HG03045 (cell line): ENCODE results near the gene GPAT3.
"Not testable (repeated sequence)": the region's sequence is repeated elsewhere in the genome, so short reads cannot be mapped to it uniquely, and the experiment has no call there.

Experiments used
- ATAC-seq: cut with Tn5 transposase; IDR thresholded peaks from one replicate; pipeline ENCODE4 v1.9.1; 2021; ENCODE audit warnings: mild to moderate bottlenecking, moderate library complexity; ENCODE audit not compliant: unreplicated experiment

Gene GPAT3

GRCh38 chr4:83591730-83592129 is 55.8 kb downstream of the GPAT3 start:
- no peak for ATAC-seq

DNA sequence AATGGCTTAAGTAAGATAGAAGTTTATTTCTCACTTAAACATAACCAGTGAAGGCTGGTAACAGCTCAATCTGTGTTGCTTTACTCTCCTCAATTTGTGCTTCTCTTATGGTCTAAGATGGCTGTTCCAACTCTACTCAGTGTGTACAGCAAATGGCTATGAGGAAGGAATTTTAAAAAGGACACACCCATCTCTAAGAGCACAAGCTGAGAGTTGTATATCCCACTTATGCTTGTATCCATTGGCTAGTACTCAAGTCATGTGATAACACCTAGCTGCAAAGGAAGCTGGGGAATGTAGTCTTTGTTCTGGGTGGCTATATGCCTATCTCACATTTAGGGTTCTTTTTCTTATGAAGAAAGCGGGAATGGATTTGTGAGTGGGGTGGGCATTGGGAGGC is 63.3 kb downstream of the GPAT3 start:
- ATAC-seq = no peak

- ATAC-seq = no peak
Observed at GRCh38 chr4:83603129-83603528, 67.2 kb downstream of the GPAT3 start.

DNA sequence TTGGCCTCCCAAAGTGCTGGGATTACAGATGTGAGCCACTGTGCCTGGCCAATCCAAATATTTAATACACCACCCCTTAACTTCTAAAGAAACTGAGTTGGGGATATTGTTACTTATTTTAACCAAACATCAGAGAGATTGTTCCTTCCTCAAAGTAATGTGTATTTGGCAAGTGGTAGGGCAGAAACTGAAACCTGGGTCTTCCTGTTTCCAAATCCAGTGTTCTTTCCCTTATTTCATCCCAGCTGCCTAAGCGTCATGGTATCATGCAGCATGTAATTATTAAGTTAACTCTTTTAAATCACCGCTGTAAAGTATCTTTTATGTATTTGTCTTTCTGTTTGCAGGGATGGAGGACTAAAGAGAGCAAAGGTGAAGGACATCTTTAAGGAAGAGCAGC is 68.4 kb downstream of the GPAT3 start:
- ATAC-seq = no peak

GRCh38 chr4:83605210-83605609 is 69.3 kb downstream of the GPAT3 start:
- ATAC-seq = no peak

DNA sequence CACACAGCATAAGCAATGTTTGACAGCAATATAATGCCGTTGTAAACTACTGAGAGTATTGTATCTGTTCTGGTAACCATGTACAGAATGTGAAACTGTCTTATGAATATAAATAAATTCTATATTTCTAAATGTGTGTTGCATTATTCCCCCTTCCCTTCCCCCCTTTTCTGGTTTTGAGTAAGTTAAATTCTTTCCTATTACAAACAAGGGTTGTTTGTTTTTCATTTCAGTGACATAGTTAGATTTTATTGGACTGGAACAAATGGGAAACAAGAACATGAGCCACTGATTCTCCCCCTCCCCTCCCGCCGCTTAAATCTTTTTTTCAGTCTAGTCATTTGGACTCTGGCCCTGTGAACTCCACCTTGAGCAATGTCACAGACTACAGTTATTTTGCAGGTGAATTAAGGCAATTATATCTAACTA is 69.8 kb downstream of the GPAT3 start:
- no peak for ATAC-seq

DNA sequence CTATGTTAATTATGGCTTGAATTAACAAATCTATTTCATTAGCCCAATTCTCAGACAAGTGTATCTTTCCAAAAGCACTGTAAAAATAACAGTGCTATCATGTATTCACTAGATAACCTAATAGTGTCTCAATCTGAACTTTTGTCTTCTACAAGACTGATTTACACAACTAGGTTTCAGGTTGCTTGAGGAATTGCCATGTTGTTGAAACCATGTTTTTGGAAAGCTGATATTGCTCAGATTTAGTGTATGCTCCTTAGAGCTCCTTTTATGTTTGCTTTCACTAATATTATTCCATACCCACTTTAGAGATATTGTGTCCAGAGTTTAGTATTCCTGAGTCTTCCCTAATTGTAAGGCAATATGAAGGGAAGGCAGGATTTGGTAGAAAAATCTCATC is 70.6 kb downstream of the GPAT3 start:
- no peak for ATAC-seq

DNA sequence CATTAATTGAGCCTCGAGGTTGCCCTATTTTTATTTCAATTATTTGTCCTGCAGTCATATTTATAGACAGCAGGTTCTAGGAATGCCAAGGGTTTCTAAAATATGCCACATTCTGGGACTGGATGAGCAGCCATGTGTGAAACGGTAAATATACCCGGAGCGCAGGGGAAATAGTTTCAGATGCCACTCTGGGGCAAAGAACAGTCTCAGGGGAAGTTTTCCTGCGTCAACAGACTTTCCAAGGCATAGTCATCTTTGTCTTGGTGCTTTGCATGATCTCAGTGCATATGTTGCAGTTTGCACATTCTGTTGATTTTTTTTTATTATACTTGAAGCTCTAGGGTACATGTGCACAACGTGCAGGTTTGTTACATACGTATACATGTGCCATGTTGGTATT is 71.0 kb downstream of the GPAT3 start:
- no peak for ATAC-seq

- ATAC-seq = no peak
Observed at GRCh38 chr4:83609365-83609764, 73.5 kb downstream of the GPAT3 start.

DNA sequence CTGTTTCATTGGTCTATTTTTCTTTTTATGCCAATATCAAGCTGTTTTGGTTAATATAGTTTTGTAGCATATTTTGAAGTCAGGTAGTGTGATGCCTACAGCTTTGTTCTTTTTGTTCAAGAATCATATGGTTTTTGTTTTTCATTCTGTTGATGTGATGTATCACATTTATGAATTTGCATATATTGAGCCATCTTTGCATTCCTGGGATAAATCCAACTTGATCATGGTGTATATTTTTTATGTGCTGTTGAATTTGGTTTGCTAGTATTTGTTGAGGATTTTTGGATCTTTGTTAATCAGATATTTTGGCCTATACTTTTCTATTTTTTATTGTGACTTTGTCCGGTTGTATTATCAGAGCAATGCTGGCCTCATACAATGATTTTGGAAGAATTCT is 74.8 kb downstream of the GPAT3 start:
- ATAC-seq = no peak

DNA sequence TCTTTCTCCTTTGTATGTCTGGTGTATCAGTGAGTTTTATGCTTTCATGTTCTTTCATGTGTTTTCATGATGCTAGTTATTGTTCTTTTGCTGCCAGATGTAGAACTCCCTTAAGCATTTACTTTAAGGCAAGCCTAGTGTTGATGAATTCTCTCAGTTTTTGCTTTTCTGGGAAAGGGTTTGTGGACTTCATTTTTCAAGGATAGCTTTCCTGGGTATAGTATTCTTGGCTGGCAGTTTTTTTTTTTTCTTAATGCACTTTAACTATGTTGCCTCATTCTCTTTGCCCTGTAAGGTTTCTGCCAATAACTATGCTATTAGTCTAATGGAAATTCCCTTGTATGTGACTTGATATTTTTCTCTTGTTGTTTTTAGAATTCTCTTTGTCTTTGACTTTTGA is 77.1 kb downstream of the GPAT3 start:
- ATAC-seq = no peak

- no peak for ATAC-seq
Observed at GRCh38 chr4:83613994-83614393, 78.1 kb downstream of the GPAT3 start.

DNA sequence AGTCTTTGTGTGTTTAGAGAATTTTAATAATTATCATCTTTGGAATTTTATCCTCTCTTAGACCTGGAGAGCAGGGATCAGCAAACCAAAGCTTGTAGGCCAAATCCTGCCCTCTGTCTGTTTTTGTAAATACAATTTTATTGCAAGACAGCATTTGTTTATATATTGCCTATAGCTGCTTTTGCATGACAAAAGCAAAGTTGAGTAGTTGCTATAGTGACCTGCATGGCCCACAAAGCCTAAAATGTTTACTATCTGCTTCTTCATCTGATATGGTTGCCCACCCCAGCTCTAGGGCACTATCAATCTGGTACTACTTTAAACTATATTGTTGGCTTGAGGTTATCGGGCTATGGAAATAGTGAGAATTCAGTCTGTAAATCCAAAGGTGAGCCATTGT is 80.3 kb downstream of the GPAT3 start:
- no peak for ATAC-seq

DNA sequence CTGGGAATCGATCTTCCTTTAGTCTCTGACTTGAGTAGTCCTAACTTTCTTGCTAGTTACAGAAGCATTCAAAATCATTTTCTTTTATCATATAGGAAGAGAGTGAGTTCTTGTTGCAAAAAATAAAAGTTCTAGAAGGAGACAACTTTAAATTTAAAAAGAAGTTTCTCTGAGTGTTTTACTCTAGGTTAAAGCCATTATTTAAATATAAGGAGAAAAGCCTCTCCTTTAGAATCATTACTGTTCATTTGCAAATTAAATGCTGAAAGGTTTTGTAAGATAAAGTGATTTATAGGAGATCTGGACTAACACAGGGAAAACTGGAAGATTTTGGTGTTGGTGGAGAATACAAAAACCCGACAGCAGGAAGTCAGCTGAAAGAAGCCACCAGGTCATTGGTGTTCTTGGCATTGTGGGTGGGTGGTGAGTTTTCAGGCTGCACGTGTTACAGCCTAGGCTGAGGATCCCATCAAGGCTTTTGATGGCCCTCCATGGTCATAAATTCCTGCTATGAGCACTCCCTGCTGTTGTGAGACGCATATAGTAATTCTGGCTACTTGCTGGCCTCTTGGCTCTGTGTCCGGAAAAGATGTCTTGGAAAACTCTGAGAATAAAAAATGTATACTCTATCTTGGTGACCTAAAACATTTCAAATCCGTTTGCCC is 81.6 kb downstream of the GPAT3 start:
- no peak for ATAC-seq

GRCh38 chr4:83618431-83618830 is 82.5 kb downstream of the GPAT3 start:
- ATAC-seq = no peak

GRCh38 chr4:83618991-83619645 is 83.2 kb downstream of the GPAT3 start:
- no peak for ATAC-seq

GRCh38 chr4:83622127-83622526 is 86.2 kb downstream of the GPAT3 start:
- ATAC-seq = not testable (repeated sequence)

GRCh38 chr4:83625821-83626220 is 89.9 kb downstream of the GPAT3 start:
- no peak for ATAC-seq

DNA sequence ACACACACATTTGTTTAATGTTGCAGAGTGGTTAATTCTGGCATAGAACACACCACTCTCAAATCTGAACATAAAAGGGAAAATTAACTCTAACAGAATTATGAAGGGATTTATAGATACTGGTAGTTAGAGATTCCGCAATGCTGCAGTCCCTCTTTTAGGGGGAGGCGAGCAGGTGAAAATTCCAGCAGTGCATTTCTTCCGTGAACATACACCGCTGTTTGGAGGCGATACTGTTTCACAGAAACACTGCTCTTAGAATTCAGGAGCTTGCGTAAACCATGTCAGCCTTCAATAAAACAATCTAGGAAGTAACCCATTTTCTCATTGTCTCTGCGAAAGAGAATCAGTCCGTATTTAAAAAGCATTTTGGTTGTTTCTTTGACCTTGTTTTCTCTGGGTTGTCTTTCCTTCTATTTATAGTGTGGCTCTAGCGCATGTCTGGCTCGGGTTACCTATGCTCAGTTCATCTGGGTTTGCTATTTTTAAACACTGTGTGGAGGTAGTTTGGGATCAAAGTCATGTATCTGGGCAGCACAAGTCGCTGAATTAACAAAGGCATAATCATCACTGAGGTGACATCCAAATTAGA is 90.4 kb downstream of the GPAT3 start:
- ATAC-seq = no peak

DNA sequence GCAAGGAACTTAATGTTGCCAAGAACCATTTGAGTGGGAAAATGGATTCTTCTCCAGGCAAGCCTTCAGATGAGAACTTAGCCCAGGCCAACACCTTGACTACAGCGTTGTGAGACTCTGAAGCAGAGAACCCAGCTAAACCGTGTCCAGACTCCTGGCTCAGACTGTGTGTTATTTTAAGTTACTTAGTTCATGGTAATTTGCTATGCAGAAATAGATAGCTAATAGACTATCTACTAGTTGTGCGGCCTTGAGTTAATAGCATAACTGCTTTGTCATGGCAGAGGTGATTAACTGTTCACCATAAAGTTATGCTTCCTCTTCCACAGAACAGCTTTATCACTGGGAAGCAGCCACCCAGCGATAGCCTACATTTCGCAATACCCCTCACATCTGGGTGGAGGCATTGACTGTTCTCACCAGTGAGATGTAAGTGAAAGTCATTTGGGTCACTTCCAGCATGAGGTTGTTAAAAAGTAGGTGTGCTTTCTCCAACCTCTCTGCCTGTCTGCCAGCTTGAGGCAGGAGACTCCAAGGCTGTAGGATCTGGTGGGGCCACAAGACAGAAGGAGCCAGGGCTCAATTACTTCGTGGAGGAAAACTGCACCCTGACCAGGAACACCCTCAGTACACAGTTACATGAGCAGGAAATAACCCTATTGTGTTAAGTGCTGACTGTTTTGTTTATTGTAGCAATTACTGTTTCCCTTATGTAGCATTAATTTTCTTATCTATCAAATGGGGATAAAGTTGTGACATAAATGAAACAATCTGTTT is 94.2 kb downstream of the GPAT3 start:
- no peak for ATAC-seq

DNA sequence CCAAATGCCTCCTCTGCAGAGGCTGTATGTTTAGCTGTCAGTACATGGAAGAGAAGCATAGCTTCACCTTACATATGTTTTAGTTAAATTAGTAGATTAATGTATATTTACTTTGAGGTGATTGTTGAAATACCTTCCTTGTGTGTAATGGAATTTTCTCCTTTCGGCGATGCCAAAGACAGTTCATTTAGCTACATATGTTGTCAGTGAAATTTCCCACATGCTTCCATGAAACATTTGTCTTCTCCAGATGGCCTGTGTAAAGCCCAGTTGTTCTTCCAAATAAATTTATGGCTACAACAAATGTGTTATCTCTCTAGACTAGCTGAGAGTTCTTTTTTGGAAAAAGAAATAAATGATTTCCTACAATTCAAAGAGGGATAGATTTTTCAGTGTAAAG is 95.2 kb downstream of the GPAT3 start:
- no peak for ATAC-seq

- no peak for ATAC-seq
Observed at GRCh38 chr4:83636930-83637329, 101.0 kb downstream of the GPAT3 start.
